ENCODE data around the gene ZNF844. TPM values are rescaled to one million over a fixed set of nuclear protein-coding genes. Genes with fewer than 3 reads are reported as not detected.

ZNF844 gene
- total and polyA plus RNA-seq, 10 of the 15 experiments (the other 5 are each of a cell fraction or from before 2014, with no cell fraction given) = 0.16 to 1.1 (median 0.70) TPM

- no TSS peak for BruUV-seq (replicated peaks)
- Histone ChIP-seq H3K27ac (ENCODE audit: control insufficient read depth, insufficient read depth) (no peak overlapping the region), H3K4me3 (peak overlapping the region; percentile 52; the same call in 1 of the 2 replicates), H3K27me3 (replicated peaks in 1 of 2; ENCODE audit: control insufficient read depth in 2 of 2, insufficient read depth in 2 of 2, low read length in 1 of 2) (no peaks in the 10 kb centered on the region), H4K20me1 (ENCODE audit: control insufficient read depth, insufficient read depth) (no peaks in the 10 kb centered on the region), H3K4me1 (ENCODE audit: control insufficient read depth, insufficient read depth, low read length) (no peaks in the 10 kb centered on the region), H3K4me2 (ENCODE audit: control insufficient read depth, insufficient read depth) (peak overlapping the region; percentile 59), H2AFZ (ENCODE audit: control insufficient read depth, low read depth, low read length) (no peak overlapping the region), H3K36me3 (ENCODE audit: control insufficient read depth in 2 of 2, insufficient read depth in 2 of 2, low read length in 1 of 2) (no peaks in the 10 kb centered on the region), H3K79me2 (ENCODE audit: control insufficient read depth, insufficient read depth, low read length) (no peaks in the 10 kb centered on the region), H3K9me3 (replicated peaks; ENCODE audit: control insufficient read depth, insufficient read depth, low read length) (peaks cover 3% of the 10 kb centered on the region; the same call in 2 of the 3 replicates), H3K9ac (ENCODE audit: control insufficient read depth, insufficient read depth, low read length) (no peak overlapping the region)
- CTCF ChIA-PET = interaction anchor here (2.4 to 4.1 kb wide), 3 partner anchors 44 to 169 kb away, joined by 22 to 33 read pairs (median 26); partner anchors contain the start of genes ZNF20 and ZNF700
- RAD21 ChIA-PET (ENCODE audit: unreplicated experiment) = no interaction called here
- 38% methylated on average over 5 of the region's 10 CpGs for WGBS (ENCODE audit: insufficient coverage, insufficient replicate concordance, low lambda C conversion rate, missing lambda C conversion rate)
- no peak for FAIRE-seq
- POLR2A ChIA-PET = no interaction called here
- DNase-seq (ENCODE audit: low read depth, low spot score) = no peak
- ATAC-seq = no peak
- SMC1A ChIA-PET (ENCODE audit: uncharacterized antibody, unreplicated experiment) = no interaction called here
- intact Hi-C loops (cut with micrococcal nuclease; ENCODE audit: unreplicated experiment) (no loop called here), in situ Hi-C loops (cut with MboI) (no loop called here)
- TF ChIP-seq NR2C1 (IDR thresholded peaks at IDR 0.05) (no peak), PAX8 (IDR thresholded peaks at IDR 0.05) (no peak), MTA2 (IDR thresholded peaks at IDR 0.05; ENCODE audit: low read depth) (no peak), REST (IDR thresholded peaks at IDR 0.05; ENCODE audit: low read depth, low read length) (no peak), STAT3 (IDR thresholded peaks at IDR 0.05; ENCODE audit: low read depth, low read length) (no peak), SREBF1 (IDR thresholded peaks at IDR 0.05; ENCODE audit: low read length) (no peak), MLLT1 (IDR thresholded peaks at IDR 0.05) (no peak), FOXK2 (IDR thresholded peaks at IDR 0.05) (no peak), SIX5 (IDR thresholded peaks at IDR 0.05; ENCODE audit: low read depth, low read length, severe bottlenecking) (no peak), POLR2A (IDR thresholded peaks at IDR 0.05; ENCODE audit: low read depth, low read length) (no peak), SPI1 (IDR thresholded peaks at IDR 0.05; ENCODE audit: borderline replicate concordance, insufficient read depth, low read depth, low read length) (no peak), ASH2L (IDR thresholded peaks at IDR 0.05; ENCODE audit: borderline replicate concordance, low read depth) (no peak), SP1 (IDR thresholded peaks at IDR 0.05; ENCODE audit: low read depth, low read length) (no peak), CBX5 (IDR thresholded peaks at IDR 0.05; ENCODE audit: low read depth) (no peak), ZNF207 (IDR thresholded peaks at IDR 0.05; ENCODE audit: borderline replicate concordance) (no peak), NKRF (conservative IDR thresholded peaks at IDR 0.05) (no peak), ZZZ3 (IDR thresholded peaks at IDR 0.05; ENCODE audit: control insufficient read depth, insufficient read length, low read depth) (no peak), TAF1 (IDR thresholded peaks at IDR 0.05; ENCODE audit: borderline replicate concordance, low read depth, low read length) (no peak), PBX3 (IDR thresholded peaks at IDR 0.05; ENCODE audit: insufficient replicate concordance, low read depth, low read length) (no peak)
These were observed 28.4 kb downstream of the ZNF844 start for GRCh38 chr19:12092956-12093355.
